Karpas-422 (cell line): ENCODE results near the gene KIF1A. TPM values are rescaled to one million over a fixed set of nuclear protein-coding genes. Genes with fewer than 3 reads are reported as not detected.
"Not testable (repeated sequence)": the region's sequence is repeated elsewhere in the genome, so short reads cannot be mapped to it uniquely, and the experiment has no call there.

Experiments
- DNase-seq: peaks from one replicate; pipeline ENCODE4 v3.0.0-alpha.2; 2015
- H2AFZ ChIP-seq: fragments of 200-600 bp; sonication (generic); 2 replicates; pipeline ENCODE4 v1.6.1; 2014; ENCODE audit warnings: antibody characterized with exemption, low read length, mixed read lengths
- H3K27ac ChIP-seq: fragments of 200-600 bp; sonication (generic); 2 replicates; pipeline ENCODE4 v1.5.1; 2014; ENCODE audit warnings: mild to moderate bottlenecking, low read length, moderate library complexity
- H3K27me3 ChIP-seq: fragments of 200-600 bp; sonication (generic); 2 replicates; pipeline ENCODE4 v1.6.1; 2014; ENCODE audit warnings: low read length, mixed read lengths
- H3K36me3 ChIP-seq: fragments of 200-600 bp; sonication (generic); 2 replicates; pipeline ENCODE4 v1.6.1; 2014; ENCODE audit warnings: low read length, mixed read lengths; ENCODE audit not compliant: insufficient read depth
- H3K4me1 ChIP-seq: fragments of 200-600 bp; sonication (generic); 2 replicates; pipeline ENCODE4 v1.6.1; 2014; ENCODE audit warnings: mild to moderate bottlenecking, low read length, mixed read lengths
- H3K4me2 ChIP-seq: fragments of 200-600 bp; sonication (generic); 2 replicates; pipeline ENCODE4 v1.6.1; 2014; ENCODE audit warnings: low read length, low read depth, mild to moderate bottlenecking; ENCODE audit not compliant: poor library complexity, severe bottlenecking
- H3K4me3 ChIP-seq: fragments of 200-600 bp; sonication (generic); 2 replicates; pipeline ENCODE4 v1.5.1; 2014; ENCODE audit warnings: mild to moderate bottlenecking, antibody characterized with exemption, low read length, mixed read lengths
- H3K79me2 ChIP-seq: fragments of 200-600 bp; sonication (generic); 2 replicates; pipeline ENCODE4 v1.6.1; 2014; ENCODE audit warnings: mild to moderate bottlenecking, low read length, mixed read lengths
- H3K9ac ChIP-seq: fragments of 200-600 bp; sonication (generic); 2 replicates; pipeline ENCODE4 v1.6.0; 2014; ENCODE audit warnings: low read length
- H3K9me2 ChIP-seq: fragments of 200-600 bp; sonication (generic), shearing (Covaris generic); replicated peaks from 2 replicates; pipeline ENCODE4 v1.6.0; 2014; ENCODE audit warnings: mild to moderate bottlenecking, low read length, moderate library complexity; ENCODE audit not compliant: insufficient read depth
- H3K9me3 ChIP-seq: fragments of 300-700, 200-600 bp; sonication (generic); 2 replicates; pipeline ENCODE4 v1.6.1; 2014; ENCODE audit warnings: low read length, mixed read lengths
- H4K20me1 ChIP-seq: fragments of 200-600 bp; sonication (generic); 2 replicates; pipeline ENCODE4 v1.6.1; 2014; ENCODE audit warnings: mild to moderate bottlenecking, antibody characterized with exemption, low read length, low read depth; ENCODE audit not compliant: insufficient read depth
- total RNA-seq: library from RNA; depleted of rRNA; stranded (reverse); fragments of >200 nt; shearing (Covaris generic); gene quantifications from 2 replicates; pipeline ENCODE4 v1.2.3, GENCODE V29; 2014; ENCODE audit warnings: low replicate concordance

Gene KIF1A
- total RNA-seq, 1 experiment from 2014 or later: not detected

GRCh38 chr2:240678909-240679308 lies 141.1 kb downstream of the KIF1A start:
- DNase-seq, H3K36me3 ChIP-seq, H3K9me3 ChIP-seq, H3K4me3 ChIP-seq, H3K4me2 ChIP-seq, H3K4me1 ChIP-seq, H3K27ac ChIP-seq, H2AFZ ChIP-seq, H4K20me1 ChIP-seq, H3K27me3 ChIP-seq, H3K79me2 ChIP-seq, H3K9ac ChIP-seq, H3K9me2 ChIP-seq: not testable (repeated sequence)

- H3K9ac ChIP-seq, H3K4me3 ChIP-seq, H4K20me1 ChIP-seq, H3K9me2 ChIP-seq, H3K9me3 ChIP-seq, H3K27ac ChIP-seq, H3K27me3 ChIP-seq, H3K79me2 ChIP-seq, H3K4me1 ChIP-seq, H3K4me2 ChIP-seq, H3K36me3 ChIP-seq, H2AFZ ChIP-seq, DNase-seq: not testable (repeated sequence)
These were observed 142.0 kb downstream of the KIF1A start for GRCh38 chr2:240678043-240678442.

GRCh38 chr2:240675345-240675744 lies 144.7 kb downstream of the KIF1A start:
- not testable (repeated sequence) for H3K4me1 ChIP-seq, H3K4me3 ChIP-seq, H3K27ac ChIP-seq, H3K36me3 ChIP-seq, H2AFZ ChIP-seq, H3K79me2 ChIP-seq, H3K9me2 ChIP-seq, DNase-seq, H3K4me2 ChIP-seq, H3K27me3 ChIP-seq, H4K20me1 ChIP-seq, H3K9me3 ChIP-seq, H3K9ac ChIP-seq

- H3K36me3 ChIP-seq, H3K9me2 ChIP-seq, H3K4me1 ChIP-seq, H3K4me3 ChIP-seq, H2AFZ ChIP-seq, H3K9me3 ChIP-seq, H3K79me2 ChIP-seq, H3K27me3 ChIP-seq, H3K27ac ChIP-seq, H3K4me2 ChIP-seq, H3K9ac ChIP-seq, H4K20me1 ChIP-seq, DNase-seq: not testable (repeated sequence)
These were observed 145.4 kb downstream of the KIF1A start for GRCh38 chr2:240674461-240675184.

GRCh38 chr2:240672701-240673190 lies 147.3 kb downstream of the KIF1A start:
- H3K9ac ChIP-seq: no peak overlapping the region

GRCh38 chr2:240672076-240672700 lies 147.8 kb downstream of the KIF1A start:
- no peaks in the 10 kb centered on the region for H3K79me2 ChIP-seq

More at GRCh38 chr2:240672701-240673190, 147.3 kb downstream of the KIF1A start:
- Histone ChIP-seq H4K20me1 (no peaks in the 10 kb centered on the region), H3K9me3 (no peaks in the 10 kb centered on the region), H3K27me3 (no peaks in the 10 kb centered on the region), H2AFZ (no peak overlapping the region), H3K79me2 (no peaks in the 10 kb centered on the region), H3K4me3 (no peak overlapping the region), H3K27ac (no peak overlapping the region), H3K36me3 (no peaks in the 10 kb centered on the region), H3K4me2 (no peak overlapping the region), H3K4me1 (no peaks in the 10 kb centered on the region), H3K9me2 (no peaks in the 10 kb centered on the region)
- no peak for DNase-seq

GRCh38 chr2:240670950-240671349 lies 149.1 kb downstream of the KIF1A start:
- Histone ChIP-seq H3K27ac (no peak overlapping the region), H3K27me3 (no peaks in the 10 kb centered on the region), H3K4me1 (no peaks in the 10 kb centered on the region), H4K20me1 (no peaks in the 10 kb centered on the region), H3K4me3 (no peak overlapping the region), H3K36me3 (no peaks in the 10 kb centered on the region), H3K9me3 (no peaks in the 10 kb centered on the region), H3K4me2 (no peak overlapping the region), H3K79me2 (no peaks in the 10 kb centered on the region), H3K9me2 (no peaks in the 10 kb centered on the region), H3K9ac (no peak overlapping the region), H2AFZ (no peak overlapping the region)
- no peak for DNase-seq

More at GRCh38 chr2:240672076-240672700, 147.8 kb downstream of the KIF1A start:
- Histone ChIP-seq H3K9me2 (no peaks in the 10 kb centered on the region), H3K36me3 (no peaks in the 10 kb centered on the region), H4K20me1 (no peaks in the 10 kb centered on the region), H3K9ac (no peak overlapping the region), H3K9me3 (no peaks in the 10 kb centered on the region), H3K27me3 (no peaks in the 10 kb centered on the region), H3K4me2 (no peak overlapping the region), H3K27ac (no peak overlapping the region), H2AFZ (no peak overlapping the region), H3K4me1 (no peaks in the 10 kb centered on the region), H3K4me3 (no peak overlapping the region)
- DNase-seq: no peak

GRCh38 chr2:240670402-240670801 lies 149.6 kb downstream of the KIF1A start:
- no peak for DNase-seq
- H3K4me1 ChIP-seq: no peaks in the 10 kb centered on the region

More at GRCh38 chr2:240670402-240670801, 149.6 kb downstream of the KIF1A start:
- no peak overlapping the region for H3K4me3 ChIP-seq
- H3K27ac ChIP-seq: no peak overlapping the region
- no peak overlapping the region for H3K9ac ChIP-seq
- no peaks in the 10 kb centered on the region for H3K9me2 ChIP-seq
- no peaks in the 10 kb centered on the region; the same call in 1 of the 2 replicates for H3K9me3 ChIP-seq
- H2AFZ ChIP-seq: no peak overlapping the region
- no peaks in the 10 kb centered on the region for H3K79me2 ChIP-seq
- H4K20me1 ChIP-seq: no peaks in the 10 kb centered on the region
- H3K36me3 ChIP-seq: no peaks in the 10 kb centered on the region
- H3K4me2 ChIP-seq: no peak overlapping the region
- no peaks in the 10 kb centered on the region for H3K27me3 ChIP-seq
